ENCODE data around the gene MGAT2. TPM values are rescaled to one million over a fixed set of nuclear protein-coding genes. Genes with fewer than 3 reads are reported as not detected.

Gene MGAT2
- total and polyA plus RNA-seq, 9 of the 15 experiments (the other 6 are each of a cell fraction or from before 2014, with no cell fraction given) = 0.03 to 33.3 (median 24.6) TPM; not detected in 1

- peaks cover 0 to 8% of the 10 kb centered on the region in 2 experiments; a peak in 3 of 5 replicates for H3K4me1 ChIP-seq (replicated peaks in 1 of 2; ENCODE audit: control insufficient read depth in 2 of 2, insufficient read depth in 2 of 2, low read length in 2 of 2)
- intact Hi-C loops (cut with micrococcal nuclease) (no loop called here), in situ Hi-C loops (cut with MboI) (loop anchor here (25.0 kb wide), 1 partner anchor 471 kb away; the partner anchor contains the start of gene VCPKMT)
- DNase-seq (ENCODE audit: extremely low read depth in 1 of 4, low spot score in 3 of 4) = peak in 1 of 4 experiments; percentile 13
- no peak overlapping the region for H3K4me2 ChIP-seq (ENCODE audit: insufficient read depth, low read length)
- 28% methylated on average over 8 of the region's 8 CpGs for WGBS (ENCODE audit: insufficient coverage, low coverage, missing lambda C conversion rate)
- no peaks in the 10 kb centered on the region for H4K20me1 ChIP-seq (replicated peaks; ENCODE audit: control insufficient read depth, insufficient read depth, low read length)
- ChIA-PET CTCF (ENCODE audit: low intra/inter-chr PET ratio) (no interaction called here), POLR2A (interaction anchor here (1.1 to 1.5 kb wide), 2 partner anchors 9 to 126 kb away, joined by 4 to 5 read pairs; partner anchors contain the start of gene KLHDC2)
- TF ChIP-seq KDM1A (IDR thresholded peaks at IDR 0.05) = peak in 1 of 2 experiments; percentile 29; a peak in 2 of 4 replicates
- TF ChIP-seq ZNF318 (IDR thresholded peaks at IDR 0.05; ENCODE audit: borderline replicate concordance in 1 of 2, low read depth in 1 of 2) = 0 out of 4 replicates have a peak, but pooled peaks of 1 of the 2 experiments have one; percentile 14
- no peak for TF ChIP-seq LEF1 (IDR thresholded peaks at IDR 0.05)
- no peak for TF ChIP-seq ADNP (tag; IDR thresholded peaks at IDR 0.05)
- peak in 1 of 3 experiments; percentile 33 for TF ChIP-seq YY1 (IDR thresholded peaks at IDR 0.05; ENCODE audit: borderline replicate concordance in 1 of 3, control insufficient read depth in 1 of 3, extremely low read depth in 1 of 3, insufficient read depth in 3 of 3, insufficient read length in 1 of 3, insufficient replicate concordance in 2 of 3, low read depth in 1 of 3, low read length in 2 of 3)
- peak overlapping the region; percentile 23; the same call in 1 of the 3 replicates for H3K27ac ChIP-seq (ENCODE audit: extremely low read depth, low read depth, low read length)
- peaks cover 50% of the 10 kb centered on the region for H3K79me2 ChIP-seq (ENCODE audit: control insufficient read depth, insufficient read depth, low read length)
- peaks cover 51% of the 10 kb centered on the region for H3K36me3 ChIP-seq (ENCODE audit: control insufficient read depth, insufficient read depth, low read length)
- no peaks in the 10 kb centered on the region for H3K9me3 ChIP-seq (replicated peaks; ENCODE audit: control insufficient read depth, insufficient read depth, low read depth, low read length)
- no peaks in the 10 kb centered on the region for H3K9me1 ChIP-seq (ENCODE audit: control insufficient read depth, insufficient read depth, low read length)
- H3K9ac ChIP-seq (ENCODE audit: insufficient read depth in 1 of 2, low read depth in 2 of 2, low read length in 2 of 2) = no peak overlapping the region; a peak in 1 of 4 replicates
- no peak overlapping the region for H3K4me3 ChIP-seq
- no peaks in the 10 kb centered on the region for H3K27me3 ChIP-seq (ENCODE audit: control insufficient read depth in 2 of 2, insufficient read depth in 2 of 2, low read length in 2 of 2)
- peak; percentile 58 for ATAC-seq
- FAIRE-seq = peak; percentile 19
- no TSS peak for BruUV-seq (replicated peaks)
- no peak overlapping the region for H2AFZ ChIP-seq (ENCODE audit: low read depth, low read length)
These were observed 21.1 kb downstream of the MGAT2 start for GRCh38 chr14:49641697-49642129.

Measured in K562 (cell line).